ENCODE results near the gene WFDC11. TPM values are rescaled to one million over a fixed set of nuclear protein-coding genes. Genes with fewer than 3 reads are reported as not detected.

Gene WFDC11
- polyA plus RNA-seq, 4 donors: not detected

DNA sequence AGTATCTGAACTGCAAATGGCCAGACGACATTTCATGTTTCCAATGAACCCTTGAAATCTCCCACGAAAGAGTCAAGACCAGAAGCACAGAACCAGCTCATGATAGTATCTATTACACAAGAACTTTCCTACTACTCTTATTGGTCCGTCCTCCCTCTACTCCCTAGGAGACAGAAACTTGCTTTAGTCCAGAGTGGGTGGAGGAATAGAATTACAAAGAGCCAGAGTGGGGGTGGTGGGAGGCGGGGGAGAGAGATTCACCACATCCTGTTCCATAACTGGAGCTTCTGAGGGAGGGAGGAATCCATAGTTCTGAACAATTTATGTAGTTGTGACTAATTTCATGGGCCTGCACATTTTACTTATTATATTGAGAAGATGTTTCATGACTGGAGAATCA lies 59.0 kb downstream of the WFDC11 start:
- H3K36me3 ChIP-seq (ENCODE audit: control insufficient read depth in 3 of 3, insufficient read depth in 2 of 3, low read depth in 1 of 3, low read length in 3 of 3): no peaks in the 10 kb centered on the region
- no peaks in the 10 kb centered on the region for H3K4me1 ChIP-seq (ENCODE audit: control insufficient read depth in 3 of 3, insufficient read depth in 2 of 3, low read depth in 1 of 3, low read length in 2 of 3)
- no peak for FAIRE-seq
- WGBS, 3 donors: 53 to 83% (median 61%) methylated on average over 4 of the region's 4 CpGs
- H3K27ac ChIP-seq (ENCODE audit: low read depth in 1 of 3, low read length in 2 of 3): no peak overlapping the region
- no peak overlapping the region for H3K4me3 ChIP-seq (ENCODE audit: low read depth in 1 of 3, low read length in 3 of 3)
- H3K9me3 ChIP-seq (ENCODE audit: control insufficient read depth in 2 of 2, insufficient read depth in 1 of 2, low read depth in 1 of 2, low read length in 1 of 2): no peaks in the 10 kb centered on the region
- no peak for DNase-seq
- peaks cover 0 to 2% (median 0%) of the 10 kb centered on the region in 3 donors for H3K27me3 ChIP-seq (ENCODE audit: control insufficient read depth in 3 of 3, insufficient read depth in 3 of 3, low read length in 3 of 3)

DNA sequence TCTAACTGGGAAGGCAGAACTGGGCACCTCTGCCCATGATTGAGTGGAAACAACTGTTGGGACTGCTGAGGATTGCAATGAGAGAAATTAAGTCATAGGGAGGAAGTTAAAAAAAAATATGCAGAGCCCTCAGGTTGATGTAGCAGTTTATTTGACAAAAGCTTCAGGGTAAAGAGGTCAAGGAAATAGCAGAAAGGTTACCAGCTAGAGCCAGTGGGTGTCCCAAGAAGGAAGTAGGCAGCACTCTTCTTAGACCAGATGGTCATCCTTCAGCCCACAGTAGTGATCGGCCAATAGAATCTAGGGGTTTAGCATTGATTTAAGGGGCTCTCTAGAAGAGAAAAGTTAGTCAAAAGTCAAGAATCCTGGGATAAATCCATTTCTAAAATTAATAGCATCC lies 62.2 kb downstream of the WFDC11 start:
- no peak for DNase-seq
- Histone ChIP-seq H3K27me3 (ENCODE audit: control insufficient read depth in 3 of 3, insufficient read depth in 3 of 3, low read length in 3 of 3) (no peaks in the 10 kb centered on the region), H3K4me1 (ENCODE audit: control insufficient read depth in 3 of 3, insufficient read depth in 2 of 3, low read depth in 1 of 3, low read length in 2 of 3) (no peaks in the 10 kb centered on the region), H3K4me3 (ENCODE audit: low read depth in 1 of 3, low read length in 3 of 3) (no peak overlapping the region), H3K27ac (ENCODE audit: low read depth in 1 of 3, low read length in 2 of 3) (no peak overlapping the region), H3K36me3 (ENCODE audit: control insufficient read depth in 3 of 3, insufficient read depth in 2 of 3, low read depth in 1 of 3, low read length in 3 of 3) (no peaks in the 10 kb centered on the region), H3K9me3 (ENCODE audit: control insufficient read depth in 2 of 2, insufficient read depth in 1 of 2, low read depth in 1 of 2, low read length in 1 of 2) (no peaks in the 10 kb centered on the region)
- FAIRE-seq: no peak
- WGBS, 3 donors: 89 to 100% (median 95%) methylated on average over 1 of the region's 1 CpG

Other genes with a start within 250 kb of the WFDC11 start
- gene WFDC2, start 200.5 kb downstream of the WFDC11 start, polyA plus RNA-seq: 1 to 10 TPM; 1.8 to 7.8 (median 3.9) TPM
- not detected for gene SPINT3, start 154.6 kb downstream of the WFDC11 start, polyA plus RNA-seq
- not detected for gene WFDC6, start 130.8 kb downstream of the WFDC11 start, polyA plus RNA-seq
- gene EPPIN, start 122.8 kb downstream of the WFDC11 start, polyA plus RNA-seq: not detected
- not detected for gene WFDC8, start 91.0 kb downstream of the WFDC11 start, polyA plus RNA-seq
- gene WFDC10A, start 40.5 kb downstream of the WFDC11 start, polyA plus RNA-seq: not detected
- not detected for gene WFDC9, start 39.0 kb downstream of the WFDC11 start, polyA plus RNA-seq
- under 1 TPM in 1 of 4 donors, not detected in 3; 0.04 TPM for gene WFDC13, start 31.8 kb upstream of the WFDC11 start, polyA plus RNA-seq
- under 1 TPM in 1 of 4 donors, not detected in 3; 0.16 TPM for gene WFDC10B, start 34.8 kb upstream of the WFDC11 start, polyA plus RNA-seq
- gene SPINT4, start 52.1 kb upstream of the WFDC11 start, polyA plus RNA-seq: not detected
- under 1 TPM in 2 of 4 donors, not detected in 2; 0.44 to 0.81 TPM for gene WFDC3, start 121.6 kb upstream of the WFDC11 start, polyA plus RNA-seq
- gene DNTTIP1, start 121.7 kb upstream of the WFDC11 start, polyA plus RNA-seq: 10 to 100 TPM; 27.9 to 42.7 (median 36.9) TPM
- 10 to 100 TPM; 10.8 to 99.6 (median 24.0) TPM for gene UBE2C, start 142.4 kb upstream of the WFDC11 start, polyA plus RNA-seq
- 10 to 100 TPM in 2 of 4 donors, 1 to 10 TPM in 2; 2.6 to 23.7 (median 13.5) TPM for gene TNNC2, start 157.1 kb upstream of the WFDC11 start, polyA plus RNA-seq
- gene SNX21, start 163.6 kb upstream of the WFDC11 start, polyA plus RNA-seq: 10 to 100 TPM in 2 of 4 donors, 1 to 10 TPM in 2; 7.8 to 14.6 (median 10.1) TPM
- gene ACOT8, start 187.2 kb upstream of the WFDC11 start, polyA plus RNA-seq: 100 to 1,000 TPM in 1 of 4 donors, 10 to 100 TPM in 3; 28.6 to 123 (median 47.6) TPM
- 1 to 10 TPM; 2.7 to 6.8 (median 4.1) TPM for gene ZSWIM3, start 187.4 kb upstream of the WFDC11 start, polyA plus RNA-seq
- 10 to 100 TPM in 1 of 4 donors, 1 to 10 TPM in 3; 2.5 to 17.1 (median 3.6) TPM for gene ZSWIM1, start 211.0 kb upstream of the WFDC11 start, polyA plus RNA-seq
- 10 to 100 TPM in 1 of 4 donors, 1 to 10 TPM in 1, not detected in 2; 1.8 to 16.4 TPM for gene SPATA25, start 217.4 kb upstream of the WFDC11 start, polyA plus RNA-seq
- gene NEURL2, start 221.0 kb upstream of the WFDC11 start, polyA plus RNA-seq: 10 to 100 TPM in 1 of 4 donors, 1 to 10 TPM in 3; 2.9 to 20.2 (median 4.0) TPM
- gene CTSA, start 221.1 kb upstream of the WFDC11 start, polyA plus RNA-seq: 1,000 to 10,000 TPM in 1 of 4 donors, 100 to 1,000 TPM in 2, 10 to 100 TPM in 1; 78.9 to 1,454 (median 115) TPM
- gene PLTP, start 241.9 kb upstream of the WFDC11 start, polyA plus RNA-seq: 10 to 100 TPM in 3 of 4 donors, 1 to 10 TPM in 1; 2.0 to 67.4 (median 17.1) TPM